UCSD-AML1 (cell line): ENCODE results near the gene ITGA2.

ENCODE experiments used
- DNase-seq: peaks from one replicate; lab custom pipeline; 2025; ENCODE audit not compliant: unreplicated experiment; lab: John Stamatoyannopoulos, UW

ITGA2 gene

GRCh38 chr5:53053364-53053763, 64.2 kb downstream of the ITGA2 start:
- no peak for DNase-seq

DNA sequence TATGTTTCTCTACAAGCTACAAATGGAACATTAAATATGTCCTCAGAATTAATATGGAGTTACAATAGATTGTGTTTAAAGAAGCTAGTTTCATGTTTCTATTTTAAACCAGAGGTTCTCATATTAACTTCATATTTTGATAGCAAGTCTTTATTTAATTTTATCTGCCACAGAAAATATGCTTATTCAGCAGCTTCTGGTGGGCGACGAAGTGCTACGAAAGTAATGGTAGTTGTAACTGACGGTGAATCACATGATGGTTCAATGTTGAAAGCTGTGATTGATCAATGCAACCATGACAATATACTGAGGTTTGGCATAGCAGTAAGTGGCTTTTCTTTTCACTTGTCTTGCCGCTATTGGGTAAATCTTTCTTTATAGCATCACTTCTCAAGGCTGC, 66.2 kb downstream of the ITGA2 start:
- no peak for DNase-seq

- no peak for DNase-seq
These were observed 70.1 kb downstream of the ITGA2 start for GRCh38 chr5:53059281-53059680.

GRCh38 chr5:53063176-53063575, 74.0 kb downstream of the ITGA2 start:
- DNase-seq = no peak

DNA sequence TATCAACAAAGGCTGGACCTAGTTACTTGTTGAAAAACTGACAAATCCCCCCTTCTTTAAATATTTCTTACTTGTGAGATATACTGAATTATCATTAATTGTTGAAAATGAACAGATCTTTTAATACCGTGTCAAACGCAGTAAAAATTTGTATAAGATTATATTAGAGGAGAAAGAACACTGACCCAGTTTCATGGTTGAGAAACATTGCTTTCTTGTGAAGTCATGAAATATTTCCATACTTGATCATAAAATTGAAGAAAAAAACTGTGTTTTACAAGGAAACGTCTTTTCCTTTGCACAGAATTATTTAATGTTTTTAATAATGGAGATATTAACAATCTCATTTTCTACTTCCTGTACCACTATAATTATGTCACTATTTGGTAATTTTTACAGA, 74.6 kb downstream of the ITGA2 start:
- no peak for DNase-seq

GRCh38 chr5:53066088-53066487, 76.9 kb downstream of the ITGA2 start:
- DNase-seq = no peak

DNA sequence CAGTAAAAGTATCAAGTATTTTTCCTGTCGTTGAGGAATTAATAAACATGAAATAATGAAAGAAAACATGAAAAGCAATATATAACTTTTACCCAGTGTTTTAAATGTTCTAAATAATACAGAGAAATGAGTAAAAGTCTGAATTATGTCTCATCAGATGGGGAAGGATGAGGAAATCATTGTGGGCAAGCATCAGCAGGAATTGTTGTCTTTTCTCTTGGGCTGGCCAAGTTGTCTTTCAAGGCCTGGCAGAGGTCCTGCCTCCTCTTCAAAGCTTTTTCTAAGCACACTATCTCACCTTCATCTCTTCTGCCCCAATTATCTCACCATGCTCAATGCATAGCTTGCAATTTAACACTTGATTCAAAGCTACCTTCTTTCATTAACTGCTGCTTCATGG, 78.5 kb downstream of the ITGA2 start:
- no peak for DNase-seq

DNA sequence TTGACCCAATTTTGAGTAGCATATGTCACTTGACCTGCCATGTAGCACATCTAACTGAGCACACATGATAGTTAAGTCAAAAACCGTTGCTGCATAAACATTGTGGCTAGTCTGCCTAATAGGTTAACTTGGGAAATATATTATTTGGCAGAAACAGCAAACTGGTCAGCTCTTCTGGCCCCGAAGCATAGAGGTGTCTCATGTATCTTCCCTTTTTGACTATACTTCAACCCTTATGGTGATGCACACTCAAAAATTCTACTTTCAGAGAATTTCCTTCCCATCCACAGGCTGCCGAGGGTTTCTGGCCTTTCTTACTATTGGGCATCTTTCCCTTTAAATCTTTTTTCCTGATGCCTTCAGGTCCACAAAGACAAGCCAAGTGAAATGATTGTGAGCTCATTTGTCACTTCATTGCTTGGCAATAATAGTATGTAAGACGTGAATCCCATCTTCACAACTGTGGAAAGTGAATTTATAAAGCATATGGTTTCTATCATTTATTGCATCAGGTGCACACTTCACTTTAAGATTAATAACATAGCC, 79.2 kb downstream of the ITGA2 start:
- no peak for DNase-seq

- DNase-seq = no peak
These were observed 80.5 kb downstream of the ITGA2 start for GRCh38 chr5:53069626-53070025.

- no peak for DNase-seq
These were observed 82.1 kb downstream of the ITGA2 start for GRCh38 chr5:53071298-53071697.

DNA sequence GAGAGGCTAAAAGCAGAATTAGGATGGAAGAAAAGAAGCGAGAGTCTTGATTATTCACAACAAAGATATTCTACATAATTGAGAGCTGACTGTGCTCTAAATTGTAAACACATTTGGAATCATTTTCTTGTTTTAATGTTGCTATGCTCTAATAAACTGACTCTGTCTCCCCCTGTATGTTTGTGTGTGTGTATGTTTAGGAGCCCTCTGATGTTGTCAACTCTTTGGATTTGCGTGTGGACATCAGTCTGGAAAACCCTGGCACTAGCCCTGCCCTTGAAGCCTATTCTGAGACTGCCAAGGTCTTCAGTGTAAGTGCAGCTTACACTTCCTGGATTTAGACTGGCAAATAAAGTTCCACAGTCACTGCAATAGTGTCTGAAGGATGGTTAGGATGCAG, 82.6 kb downstream of the ITGA2 start:
- no peak for DNase-seq

DNA sequence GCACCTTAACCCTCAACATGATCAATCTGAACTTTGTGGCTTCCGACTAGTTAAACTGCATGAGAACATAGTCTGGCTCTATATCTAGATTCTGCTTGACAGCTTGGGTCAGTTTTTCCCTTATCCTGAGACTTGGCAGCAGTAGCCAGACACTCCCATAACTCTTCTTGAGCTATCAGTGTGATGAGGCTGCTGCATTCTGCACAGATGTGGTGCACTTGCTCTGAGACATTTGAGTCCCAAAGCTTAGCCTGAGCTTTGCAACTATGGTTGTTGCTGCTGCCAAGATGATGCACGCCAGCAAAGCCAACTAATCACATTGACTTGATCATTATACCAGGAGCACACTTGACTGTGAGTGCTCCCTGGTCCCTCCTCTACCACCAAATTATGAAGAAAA, 84.2 kb downstream of the ITGA2 start:
- no peak for DNase-seq

DNA sequence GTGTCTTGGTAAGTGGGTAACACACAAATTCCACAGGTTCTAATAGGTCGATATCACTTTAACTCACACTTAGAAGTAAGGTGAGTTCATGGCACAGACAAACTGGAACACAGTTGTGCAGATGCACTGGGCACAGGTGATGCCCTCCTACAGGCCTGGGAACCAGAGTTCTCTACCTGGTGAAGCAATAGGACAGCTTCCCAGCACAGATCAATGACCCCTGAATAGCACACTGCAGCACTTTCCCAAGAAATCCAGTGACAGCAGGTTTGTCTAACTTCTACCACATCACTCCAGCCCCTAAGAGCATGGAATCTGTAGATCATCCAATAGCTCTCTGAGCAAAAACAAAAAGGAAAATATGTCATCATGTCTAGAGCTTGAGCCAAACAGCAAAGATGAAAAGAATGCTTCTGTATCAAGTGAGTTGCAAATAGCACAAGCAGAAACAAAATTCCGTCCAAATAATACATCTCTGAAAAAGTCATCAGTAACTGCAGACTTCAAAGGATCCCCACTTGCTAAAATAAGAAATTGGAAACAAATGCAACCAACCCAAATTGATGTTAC, 86.9 kb downstream of the ITGA2 start:
- no peak for DNase-seq

GRCh38 chr5:53080271-53080670, 91.1 kb downstream of the ITGA2 start:
- DNase-seq = no peak

GRCh38 chr5:53083927-53084326, 94.8 kb downstream of the ITGA2 start:
- DNase-seq = no peak

DNA sequence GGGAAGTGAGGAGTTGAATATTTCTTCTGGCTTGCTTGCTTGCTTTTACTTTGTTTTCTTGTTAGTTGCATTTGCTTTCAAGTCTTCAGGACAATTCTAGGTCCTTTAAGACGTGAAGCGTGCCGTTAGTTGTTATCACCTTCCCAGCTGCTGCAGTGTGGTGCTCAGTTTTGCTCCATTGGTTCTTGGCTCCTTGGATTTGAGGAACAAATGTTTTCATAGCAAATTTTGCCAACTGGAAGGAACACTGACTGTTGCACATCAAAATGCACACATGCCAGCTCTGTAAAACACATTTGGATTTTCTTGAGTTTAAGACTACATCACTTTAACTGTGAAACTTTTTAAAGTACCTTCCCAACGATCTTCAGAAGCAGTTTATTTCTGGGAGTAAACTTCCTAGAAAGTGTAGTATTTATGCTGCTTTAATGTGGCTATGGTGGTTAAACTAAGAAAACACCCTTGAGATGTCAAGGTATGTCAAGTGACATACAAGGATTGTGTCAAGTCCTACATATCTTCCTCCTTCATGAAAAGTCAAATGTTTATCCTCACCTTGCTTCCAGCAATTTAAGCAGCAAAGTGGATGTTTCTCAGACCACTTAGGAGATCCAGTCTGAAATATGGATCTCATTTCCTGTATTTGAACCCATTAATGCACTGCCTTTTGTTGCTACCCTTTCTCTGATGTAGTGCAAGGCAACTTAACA, 95.5 kb downstream of the ITGA2 start:
- no peak for DNase-seq

GRCh38 chr5:53087171-53087570, 98.0 kb downstream of the ITGA2 start:
- no peak for DNase-seq

DNA sequence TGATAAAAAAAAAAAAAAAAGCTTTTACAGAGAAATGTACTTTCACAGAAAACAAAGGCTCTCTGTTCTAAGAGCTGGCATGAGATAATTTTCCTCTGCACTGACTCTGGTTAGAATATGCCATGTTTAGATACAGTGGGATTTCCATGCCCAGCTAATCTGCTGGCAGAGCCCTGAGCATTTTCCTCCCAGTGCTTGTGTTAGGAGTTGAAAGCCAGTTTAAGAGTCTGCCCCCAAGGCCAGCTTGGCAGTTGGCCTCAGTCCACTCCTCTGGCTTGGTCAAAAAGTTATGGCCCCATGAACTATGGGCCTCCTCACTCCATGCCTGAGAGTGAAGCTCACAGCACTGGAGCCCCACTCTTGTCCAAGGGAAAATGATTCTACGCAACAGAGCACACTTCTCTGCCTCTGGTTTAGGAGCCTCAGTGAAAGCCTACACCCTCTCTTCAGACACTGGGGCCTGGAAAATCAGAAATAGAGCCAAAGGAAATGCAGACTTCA, 98.5 kb downstream of the ITGA2 start:
- no peak for DNase-seq

GRCh38 chr5:53089481-53089991, 100.4 kb downstream of the ITGA2 start:
- DNase-seq = no peak

- no peak for DNase-seq
These were observed 101.1 kb downstream of the ITGA2 start for GRCh38 chr5:53090229-53090628.

DNA sequence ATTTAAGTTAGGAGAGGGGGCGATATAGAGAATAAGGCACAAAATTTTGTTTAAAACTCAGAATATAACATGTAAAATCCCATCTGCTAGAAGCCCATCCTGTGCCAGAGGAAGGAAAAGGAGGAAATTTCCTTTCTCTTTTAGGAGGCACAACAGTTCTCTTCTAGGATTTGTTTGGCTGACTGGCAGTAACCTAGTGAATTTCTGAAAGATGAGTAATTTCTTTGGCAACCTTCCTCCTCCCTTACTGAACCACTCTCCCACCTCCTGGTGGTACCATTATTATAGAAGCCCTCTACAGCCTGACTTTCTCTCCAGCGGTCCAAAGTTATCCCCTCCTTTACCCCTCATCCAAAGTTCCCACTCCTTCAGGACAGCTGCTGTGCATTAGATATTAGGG, 102.1 kb downstream of the ITGA2 start:
- no peak for DNase-seq

GRCh38 chr5:53092242-53092641, 103.1 kb downstream of the ITGA2 start:
- DNase-seq = no peak
